ENCODE results near the gene GAB2.

GRCh38 chr11:78188286-78189173, 229.1 kb downstream of the GAB2 start, which contains the start of the genes KCTD21 and USP35:
- peak; percentile 87 for TF ChIP-seq POLR2AphosphoS5 (IDR thresholded peaks at IDR 0.05; ENCODE audit: low read depth, low read length)
- TF ChIP-seq TAF1 (IDR thresholded peaks at IDR 0.05; ENCODE audit: borderline replicate concordance, insufficient read depth, low read length): no peak; the same call in 1 of the 2 replicates
- peak; percentile 91 for TF ChIP-seq FOXP2 (optimal IDR thresholded peaks at IDR 0.05; ENCODE audit: borderline replicate concordance, extremely low read depth, extremely low read length, insufficient read depth)
